NCI-H460 (cell line): ENCODE data around the gene INO80. TPM values are rescaled to one million over a fixed set of nuclear protein-coding genes. Genes with fewer than 3 reads are reported as not detected.

ENCODE experiments used
- DNase-seq: peaks from one replicate; pipeline ENCODE4 v3.0.0-alpha.2; 2016; ENCODE audit warnings: low read depth; ENCODE audit errors: extremely low read depth
- small RNA-seq, 2 experiments: library from RNA; depleted of rRNA; stranded (forward); fragments of <200 nt; gene quantifications; one replicate each; pipeline ENCODE3, GENCODE V24; 2014
- total RNA-seq: library from RNA; depleted of rRNA; stranded (reverse); fragments of >200 nt; shearing (Covaris generic); gene quantifications from 2 replicates; pipeline ENCODE4 v1.2.3, GENCODE V29; 2014; rRNA removed

Gene INO80
- total RNA-seq, 1 experiment from 2014 or later = 25.2 TPM

DNA sequence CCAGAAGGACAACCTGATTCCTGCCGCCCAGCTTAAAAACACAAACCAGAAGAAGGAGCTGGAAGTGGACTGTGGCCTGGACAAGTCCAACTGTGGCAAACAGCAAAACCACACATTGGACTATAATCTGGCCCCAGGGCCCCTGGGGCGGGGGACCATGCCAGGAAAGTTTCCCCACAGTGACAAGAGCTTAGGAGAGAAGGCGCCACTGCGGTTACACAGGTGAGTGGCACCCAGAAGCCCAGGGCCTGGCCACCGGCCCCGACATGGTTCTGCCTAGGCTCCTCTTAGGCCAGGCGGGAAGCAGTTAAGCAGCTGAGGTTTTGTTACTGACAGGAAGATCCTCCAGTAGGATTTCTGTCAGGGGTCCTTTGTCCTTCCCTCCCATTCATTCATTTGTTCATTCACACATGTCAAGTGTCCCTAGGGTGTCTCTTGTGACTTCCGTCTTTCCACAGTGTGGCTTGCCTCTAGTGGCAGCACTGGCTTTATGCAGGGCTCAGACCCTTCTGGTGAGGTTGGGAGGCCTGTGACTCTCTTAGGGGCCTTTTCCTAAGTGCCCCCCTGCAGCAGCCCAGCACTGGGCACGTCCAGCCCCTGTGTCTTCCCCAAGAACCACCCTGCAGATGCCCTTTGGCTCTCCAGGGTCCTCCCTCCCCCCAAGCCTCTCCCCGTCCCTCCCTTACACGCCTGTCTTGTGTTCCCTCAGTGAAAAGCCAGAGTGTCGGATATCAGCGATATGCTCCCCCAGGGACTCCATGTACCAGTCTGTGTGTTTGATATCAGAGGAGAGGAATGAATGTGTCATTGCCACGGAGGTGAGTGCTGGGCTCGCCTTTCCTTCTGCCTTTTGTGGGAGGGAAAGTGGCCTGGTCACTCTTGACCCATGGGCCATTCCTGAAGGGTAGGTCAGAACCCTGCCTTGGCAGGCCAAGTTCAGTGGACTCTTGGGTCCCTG, 179.1 kb downstream of the INO80 start:
- no peak for DNase-seq

DNA sequence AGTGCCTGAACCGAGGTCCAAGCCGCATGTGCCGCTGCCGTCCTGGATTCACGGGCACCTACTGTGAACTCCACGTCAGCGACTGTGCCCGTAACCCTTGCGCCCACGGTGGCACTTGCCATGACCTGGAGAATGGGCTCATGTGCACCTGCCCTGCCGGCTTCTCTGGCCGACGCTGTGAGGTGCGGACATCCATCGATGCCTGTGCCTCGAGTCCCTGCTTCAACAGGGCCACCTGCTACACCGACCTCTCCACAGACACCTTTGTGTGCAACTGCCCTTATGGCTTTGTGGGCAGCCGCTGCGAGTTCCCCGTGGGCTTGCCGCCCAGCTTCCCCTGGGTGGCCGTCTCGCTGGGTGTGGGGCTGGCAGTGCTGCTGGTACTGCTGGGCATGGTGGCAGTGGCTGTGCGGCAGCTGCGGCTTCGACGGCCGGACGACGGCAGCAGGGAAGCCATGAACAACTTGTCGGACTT, 179.8 kb downstream of the INO80 start:
- no peak for DNase-seq

DNA sequence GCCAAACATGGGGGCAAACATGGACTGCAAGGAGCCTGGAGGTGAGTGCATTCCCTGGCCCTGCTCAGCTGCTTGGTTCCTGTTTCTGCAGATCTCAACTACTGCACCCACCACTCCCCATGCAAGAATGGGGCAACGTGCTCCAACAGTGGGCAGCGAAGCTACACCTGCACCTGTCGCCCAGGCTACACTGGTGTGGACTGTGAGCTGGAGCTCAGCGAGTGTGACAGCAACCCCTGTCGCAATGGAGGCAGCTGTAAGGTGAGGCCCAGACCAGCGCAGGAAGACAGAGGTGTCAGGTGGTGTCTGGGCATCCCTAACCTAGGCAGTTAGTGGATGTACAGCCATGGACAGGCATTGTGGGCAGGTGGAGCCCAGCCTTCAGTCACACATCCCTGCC, 181.6 kb downstream of the INO80 start:
- no peak for DNase-seq

DNA sequence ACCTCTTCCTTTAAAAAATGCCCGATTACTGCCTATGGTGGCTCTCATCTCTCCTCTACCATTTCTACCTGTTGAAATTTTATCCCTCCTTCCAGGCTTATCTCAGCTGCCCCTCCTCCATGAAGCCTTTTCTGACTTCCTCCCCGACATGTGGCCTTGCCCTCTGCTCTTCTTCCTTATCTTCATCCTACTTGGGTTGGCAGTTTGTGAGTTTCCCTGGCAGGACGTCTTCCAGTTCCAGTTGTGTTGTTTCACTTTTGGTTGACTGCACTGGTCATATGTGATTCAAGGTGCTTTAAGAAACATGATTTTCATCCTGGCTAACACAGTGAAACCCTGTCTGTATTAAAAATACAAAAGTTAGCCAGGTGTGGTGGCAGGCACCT, 182.6 kb downstream of the INO80 start:
- DNase-seq = no peak

DNA sequence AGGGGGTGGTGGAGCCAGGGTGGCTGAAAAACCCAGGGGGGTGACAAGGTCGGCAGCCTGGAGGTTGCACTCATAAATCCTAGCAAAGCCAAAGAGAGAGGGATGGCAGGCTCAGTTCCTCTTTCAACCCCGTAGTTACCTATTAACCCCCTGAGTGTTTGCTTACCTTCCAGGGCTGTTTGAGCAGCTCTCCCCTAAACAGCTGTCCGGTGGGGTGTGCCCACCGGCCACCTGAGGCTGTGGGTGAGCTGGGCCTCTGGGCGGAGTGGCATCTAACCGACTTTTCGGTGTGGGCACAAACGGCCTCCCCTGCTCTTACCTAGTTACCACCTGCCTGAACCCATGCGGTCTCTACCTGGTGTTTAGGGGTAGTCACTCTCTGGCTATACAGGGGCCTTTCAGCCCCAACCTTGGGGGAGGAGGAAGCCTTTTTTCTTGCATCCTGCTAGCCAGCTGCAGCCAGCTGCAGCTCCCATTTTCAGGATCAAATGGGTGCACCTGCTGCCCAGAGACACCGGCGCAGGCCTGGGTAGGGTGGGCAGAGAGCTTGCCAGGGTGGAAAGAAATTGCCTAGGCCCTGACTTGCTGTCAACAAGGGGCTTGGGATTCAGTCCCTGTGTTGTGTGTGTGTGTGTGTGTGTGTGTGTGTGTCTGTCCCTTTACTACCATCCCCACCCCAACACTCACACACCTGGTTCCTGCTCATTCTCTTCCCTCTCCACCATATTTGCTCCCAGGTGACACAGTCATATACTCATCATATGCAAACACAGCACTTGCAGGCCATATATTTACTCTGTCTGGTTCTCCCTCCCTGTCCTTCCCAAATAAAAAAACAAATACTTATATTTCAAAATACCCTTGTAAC, 183.2 kb downstream of the INO80 start:
- DNase-seq = no peak

DNA sequence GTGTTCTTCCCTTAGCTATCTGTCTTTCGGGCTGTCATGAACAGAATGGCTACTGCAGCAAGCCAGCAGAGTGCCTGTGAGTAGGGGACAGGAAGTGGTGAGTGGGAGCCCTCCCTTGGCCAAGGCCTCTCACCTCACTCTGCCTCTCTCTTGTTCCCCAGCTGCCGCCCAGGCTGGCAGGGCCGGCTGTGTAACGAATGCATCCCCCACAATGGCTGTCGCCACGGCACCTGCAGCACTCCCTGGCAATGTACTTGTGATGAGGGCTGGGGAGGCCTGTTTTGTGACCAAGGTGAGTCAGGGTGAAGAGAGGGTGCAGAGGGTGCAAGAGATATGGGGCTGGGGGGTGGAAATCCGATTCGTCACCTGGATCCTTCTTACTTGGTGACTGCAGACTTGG, 183.9 kb downstream of the INO80 start:
- no peak for DNase-seq

DNA sequence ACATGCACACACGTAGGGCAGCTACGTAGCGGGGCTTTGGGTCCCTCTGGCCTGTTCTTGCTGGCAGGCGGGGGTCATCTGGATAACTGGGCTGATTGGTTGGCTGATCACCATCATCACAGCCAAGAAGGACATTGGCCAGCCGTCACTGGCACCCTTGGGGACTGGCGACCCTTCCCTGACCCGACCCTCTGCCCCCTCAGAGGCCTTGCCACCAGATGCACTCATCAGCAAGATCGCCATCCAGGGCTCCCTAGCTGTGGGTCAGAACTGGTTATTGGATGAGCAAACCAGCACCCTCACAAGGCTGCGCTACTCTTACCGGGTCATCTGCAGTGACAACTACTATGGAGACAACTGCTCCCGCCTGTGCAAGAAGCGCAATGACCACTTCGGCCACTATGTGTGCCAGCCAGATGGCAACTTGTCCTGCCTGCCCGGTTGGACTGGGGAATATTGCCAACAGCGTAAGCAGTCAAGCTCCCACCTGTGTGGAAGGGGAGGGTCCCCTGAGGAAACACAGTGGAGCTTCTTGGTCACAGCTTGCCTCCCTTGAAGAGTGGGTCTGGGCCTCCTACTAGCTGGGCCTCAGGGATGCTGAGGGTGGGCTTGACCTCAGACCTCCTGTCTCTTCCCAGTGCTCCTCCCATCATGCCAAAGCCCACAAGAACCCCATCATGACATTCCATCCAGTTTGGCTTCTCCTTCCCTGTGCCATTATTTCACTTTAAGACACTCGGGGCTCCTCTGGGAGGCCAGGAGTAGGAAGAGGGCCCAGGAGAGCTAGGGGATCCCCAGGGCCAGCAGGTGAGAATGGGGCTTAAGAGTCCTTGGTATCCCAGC, 184.6 kb downstream of the INO80 start:
- DNase-seq = no peak

DNA sequence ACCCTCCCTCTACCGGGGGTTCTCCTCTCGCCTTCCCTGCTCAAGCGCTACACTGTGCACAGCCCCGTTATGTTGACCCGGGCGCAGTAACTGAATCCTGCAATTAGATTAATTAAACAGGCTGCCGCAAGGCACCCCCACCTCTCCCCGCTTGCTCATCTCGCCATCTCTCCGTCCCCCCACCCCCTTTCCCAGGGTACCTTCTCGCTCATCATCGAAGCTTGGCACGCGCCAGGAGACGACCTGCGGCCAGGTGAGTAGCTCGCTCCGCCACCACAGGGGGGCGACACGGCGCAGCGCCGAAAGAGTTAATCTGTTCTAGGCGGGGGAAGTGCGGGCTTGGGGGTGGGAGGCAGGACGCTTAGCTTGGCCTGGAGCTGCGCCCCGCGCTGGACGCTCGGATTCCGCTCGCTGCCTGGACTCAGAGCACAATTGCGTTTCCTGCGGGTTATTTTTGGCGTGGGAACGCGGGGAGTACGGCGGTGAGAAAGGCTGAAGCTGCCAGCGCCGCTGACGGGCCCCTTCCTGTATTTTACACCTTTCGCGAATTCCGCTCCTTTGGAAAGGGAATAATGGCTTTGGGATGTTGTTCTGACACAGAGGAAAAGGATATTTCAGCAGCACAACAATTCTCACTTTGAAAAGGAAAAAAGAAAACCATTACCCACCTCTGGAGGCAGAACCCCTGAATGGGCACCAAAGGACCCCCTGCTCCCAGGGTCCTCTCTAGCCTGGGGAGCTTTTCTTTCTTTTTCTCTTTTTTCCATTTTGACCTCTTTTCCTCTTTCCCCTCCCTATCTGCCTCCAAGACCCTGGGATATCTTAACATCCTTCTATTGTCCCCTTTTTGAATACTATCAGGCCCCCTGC, 185.4 kb downstream of the INO80 start:
- peak; percentile 18 for DNase-seq

DNA sequence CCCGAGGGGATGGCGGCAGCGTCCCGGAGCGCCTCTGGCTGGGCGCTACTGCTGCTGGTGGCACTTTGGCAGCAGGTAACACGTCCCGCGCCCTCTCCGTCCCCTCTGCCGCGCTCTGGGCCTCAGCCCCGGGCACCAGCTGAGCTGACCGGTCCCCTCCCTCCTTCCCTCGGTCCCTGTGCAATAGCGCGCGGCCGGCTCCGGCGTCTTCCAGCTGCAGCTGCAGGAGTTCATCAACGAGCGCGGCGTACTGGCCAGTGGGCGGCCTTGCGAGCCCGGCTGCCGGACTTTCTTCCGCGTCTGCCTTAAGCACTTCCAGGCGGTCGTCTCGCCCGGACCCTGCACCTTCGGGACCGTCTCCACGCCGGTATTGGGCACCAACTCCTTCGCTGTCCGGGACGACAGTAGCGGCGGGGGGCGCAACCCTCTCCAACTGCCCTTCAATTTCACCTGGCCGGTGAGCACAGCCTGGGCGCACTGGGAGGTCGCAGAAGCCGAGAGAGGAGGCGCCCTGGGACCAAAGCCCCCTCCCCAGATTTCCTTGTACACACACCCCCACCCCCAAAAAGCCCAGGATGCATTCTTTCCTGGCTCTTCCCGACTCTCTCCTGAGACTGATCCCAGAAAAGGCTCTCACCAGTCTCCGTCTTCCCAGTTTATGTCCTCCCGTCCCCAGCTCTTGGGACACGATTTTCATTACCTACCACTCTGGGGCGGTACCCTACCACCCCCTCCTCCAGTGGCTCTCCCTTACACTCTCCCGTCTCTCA, 186.2 kb downstream of the INO80 start:
- no peak for DNase-seq

Small RNA genes lying within 50 kb of the gene (small RNA-seq; reads per million reads assigned to genes)
- 0 reads per million in 2 experiments for gene ISCA1P4

Other genes with a start within 250 kb of the INO80 start
- gene RHOV, start 242.0 kb downstream of the INO80 start, total RNA-seq = 0.14 and 0.57 TPM in 2 replicates
- gene VPS18, start 221.8 kb downstream of the INO80 start, total RNA-seq = 10.5 and 11.4 TPM in 2 replicates
- 0.05 TPM in 1 of 2 replicates, not detected in the other for gene DLL4, start 186.9 kb downstream of the INO80 start, total RNA-seq
- gene CHAC1, start 162.8 kb downstream of the INO80 start, total RNA-seq = 61.1 and 66.9 TPM in 2 replicates
- not detected in 2 replicates for gene EXD1, start 114.5 kb upstream of the INO80 start, total RNA-seq
- gene CHP1, start 115.0 kb upstream of the INO80 start, total RNA-seq = 81.5 and 90.2 TPM in 2 replicates
- gene OIP5, start 216.3 kb upstream of the INO80 start, total RNA-seq = 20.9 and 21.4 TPM in 2 replicates
- 108 and 115 TPM in 2 replicates for gene NUSAP1, start 216.6 kb upstream of the INO80 start, total RNA-seq